ENCODE results near the gene KCTD7. TPM values are rescaled to one million over a fixed set of nuclear protein-coding genes. Genes with fewer than 3 reads are reported as not detected.
"Not testable (repeated sequence)": the region's sequence is repeated elsewhere in the genome, so short reads cannot be mapped to it uniquely, and the experiment has no call there.

Gene KCTD7
- total RNA-seq, 1 experiment from 2014 or later = 17.3 TPM

DNA sequence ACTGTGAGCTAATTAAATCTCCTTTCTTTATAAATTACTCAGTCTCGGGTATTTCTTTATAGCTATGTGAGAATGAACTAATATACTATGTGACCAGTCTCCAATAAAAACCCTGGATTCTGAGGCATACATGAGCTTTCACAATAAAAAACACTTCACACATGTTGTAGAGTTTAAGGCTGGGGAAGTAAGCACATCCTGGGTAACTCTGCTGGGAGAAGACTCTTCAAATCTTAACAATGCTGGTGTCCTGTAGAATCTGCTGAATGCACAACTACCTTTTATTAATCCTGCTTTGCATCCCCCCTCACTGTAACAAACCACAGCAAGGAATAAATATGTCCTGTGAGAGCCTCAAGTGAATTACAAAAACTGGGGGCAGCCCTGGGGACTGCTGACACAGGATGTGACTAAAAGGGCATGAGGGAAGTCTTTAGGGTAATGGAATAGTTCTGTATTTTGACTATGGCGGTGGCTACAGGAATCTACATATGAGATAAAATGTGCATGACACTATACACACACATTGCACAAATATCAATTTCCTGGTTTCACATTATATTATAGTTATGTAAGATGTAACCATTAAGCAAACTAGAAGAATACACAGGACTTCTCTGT is 45.1 kb upstream of the KCTD7 start:
- ChIA-PET POLR2A (no interaction called here), CTCF (interaction anchor here (0.6 kb wide), 1 partner anchor 45 kb away, joined by 3 read pairs; the partner anchor contains the start of gene KCTD7)
- H3K36me3 ChIP-seq (ENCODE audit: control insufficient read depth, insufficient read depth, low read length) = no peaks in the 10 kb centered on the region; the same call in 1 of the 2 replicates
- H3K27me3 ChIP-seq (replicated peaks; ENCODE audit: control insufficient read depth, insufficient read depth, low read length) = no peaks in the 10 kb centered on the region
- no peak overlapping the region for H3K4me3 Mint-ChIP-seq (ENCODE audit: unreplicated experiment)
- intact Hi-C loops (cut with micrococcal nuclease; ENCODE audit: unreplicated experiment) = no loop called here
- H3K9me3 ChIP-seq = no peaks in the 10 kb centered on the region
- no peak overlapping the region for H3K4me3 ChIP-seq (ENCODE audit: low read depth, low read length)
- H3K36me3 Mint-ChIP-seq (ENCODE audit: insufficient read depth, unreplicated experiment) = peaks cover 55% of the 10 kb centered on the region
- no peak for DNase-seq
- BruUV-seq (replicated peaks) = no TSS peak
- H3K27me3 Mint-ChIP-seq (ENCODE audit: insufficient read depth, unreplicated experiment) = no peaks in the 10 kb centered on the region
- peaks cover 6% of the 10 kb centered on the region for H3K4me1 Mint-ChIP-seq (ENCODE audit: low read depth, unreplicated experiment)
- no peak overlapping the region for H3K27ac Mint-ChIP-seq (ENCODE audit: unreplicated experiment)
- H3K4me1 ChIP-seq = peaks cover 5% of the 10 kb centered on the region; the same call in 1 of the 2 replicates
- TF ChIP-seq, protein P1, sequence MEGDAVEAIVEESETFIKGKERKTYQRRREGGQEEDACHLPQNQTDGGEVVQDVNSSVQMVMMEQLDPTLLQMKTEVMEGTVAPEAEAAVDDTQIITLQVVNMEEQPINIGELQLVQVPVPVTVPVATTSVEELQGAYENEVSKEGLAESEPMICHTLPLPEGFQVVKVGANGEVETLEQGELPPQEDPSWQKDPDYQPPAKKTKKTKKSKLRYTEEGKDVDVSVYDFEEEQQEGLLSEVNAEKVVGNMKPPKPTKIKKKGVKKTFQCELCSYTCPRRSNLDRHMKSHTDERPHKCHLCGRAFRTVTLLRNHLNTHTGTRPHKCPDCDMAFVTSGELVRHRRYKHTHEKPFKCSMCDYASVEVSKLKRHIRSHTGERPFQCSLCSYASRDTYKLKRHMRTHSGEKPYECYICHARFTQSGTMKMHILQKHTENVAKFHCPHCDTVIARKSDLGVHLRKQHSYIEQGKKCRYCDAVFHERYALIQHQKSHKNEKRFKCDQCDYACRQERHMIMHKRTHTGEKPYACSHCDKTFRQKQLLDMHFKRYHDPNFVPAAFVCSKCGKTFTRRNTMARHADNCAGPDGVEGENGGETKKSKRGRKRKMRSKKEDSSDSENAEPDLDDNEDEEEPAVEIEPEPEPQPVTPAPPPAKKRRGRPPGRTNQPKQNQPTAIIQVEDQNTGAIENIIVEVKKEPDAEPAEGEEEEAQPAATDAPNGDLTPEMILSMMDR (IDR thresholded peaks at IDR 0.05; ENCODE audit: insufficient read depth in 1 of 2, low read depth in 1 of 2, low read length in 1 of 2, severe bottlenecking in 1 of 2, unreplicated experiment in 1 of 2) = no peak
- no peaks in the 10 kb centered on the region for H3K9me3 Mint-ChIP-seq (ENCODE audit: unreplicated experiment)

DNA sequence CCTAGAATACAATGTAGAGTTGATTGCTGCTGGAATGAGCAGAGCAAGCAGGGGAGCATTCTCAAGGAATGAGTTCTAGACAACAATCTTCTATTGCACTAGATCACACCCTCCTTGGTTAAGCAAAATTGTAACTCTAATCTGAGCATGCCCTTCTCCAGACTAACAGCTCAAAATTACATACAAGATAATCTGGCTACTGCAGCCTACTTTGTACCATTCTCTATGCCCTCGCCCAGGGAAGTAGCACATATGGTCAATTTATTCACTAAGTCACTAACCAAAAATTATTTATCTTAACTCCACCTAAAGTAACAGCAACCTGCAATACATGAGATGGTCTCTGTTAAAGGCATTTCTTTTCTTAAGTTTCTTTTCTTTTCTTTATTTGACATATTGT is 42.5 kb upstream of the KCTD7 start:
- no peak overlapping the region for H3K4me3 ChIP-seq (ENCODE audit: low read depth, low read length)
- BruUV-seq (replicated peaks) = no TSS peak
- ChIA-PET POLR2A (no interaction called here), CTCF (no interaction called here)
- no peak for DNase-seq
- H3K4me3 Mint-ChIP-seq (ENCODE audit: unreplicated experiment) = no peak overlapping the region
- H3K27me3 ChIP-seq (replicated peaks; ENCODE audit: control insufficient read depth, insufficient read depth, low read length) = no peaks in the 10 kb centered on the region
- H3K36me3 ChIP-seq (ENCODE audit: control insufficient read depth, insufficient read depth, low read length) = no peaks in the 10 kb centered on the region; the same call in 1 of the 2 replicates
- no peaks in the 10 kb centered on the region for H3K27me3 Mint-ChIP-seq (ENCODE audit: insufficient read depth, unreplicated experiment)
- H3K4me1 ChIP-seq = peaks cover 5% of the 10 kb centered on the region; the same call in 1 of the 2 replicates
- H3K36me3 Mint-ChIP-seq (ENCODE audit: insufficient read depth, unreplicated experiment) = peaks cover 54% of the 10 kb centered on the region
- intact Hi-C loops (cut with micrococcal nuclease; ENCODE audit: unreplicated experiment) = no loop called here
- H3K4me1 Mint-ChIP-seq (ENCODE audit: low read depth, unreplicated experiment) = peaks cover 18% of the 10 kb centered on the region
- TF ChIP-seq, protein P1 (IDR thresholded peaks at IDR 0.05; ENCODE audit: insufficient read depth in 1 of 2, low read depth in 1 of 2, low read length in 1 of 2, severe bottlenecking in 1 of 2, unreplicated experiment in 1 of 2) = no peak
- no peak overlapping the region for H3K27ac Mint-ChIP-seq (ENCODE audit: unreplicated experiment)
- H3K9me3 ChIP-seq = no peaks in the 10 kb centered on the region
- no peaks in the 10 kb centered on the region for H3K9me3 Mint-ChIP-seq (ENCODE audit: unreplicated experiment)

DNA sequence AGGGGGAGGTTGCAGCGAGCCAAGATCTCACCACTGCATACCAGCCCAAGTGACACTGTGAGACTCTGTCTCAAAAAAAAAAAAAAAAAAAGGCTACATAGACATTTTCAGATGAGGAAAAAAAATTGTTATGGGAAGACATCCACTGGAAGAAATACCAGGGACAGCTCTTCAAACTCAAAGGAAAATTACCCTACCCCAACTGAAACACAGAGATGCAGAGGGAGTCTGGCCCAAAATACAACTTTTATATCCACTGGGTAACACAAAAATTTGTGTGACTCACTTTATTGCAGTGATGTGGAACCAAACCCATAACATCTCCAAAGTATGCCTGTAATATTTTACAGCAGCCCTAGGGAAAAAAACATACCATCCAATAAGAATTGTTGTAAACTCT is 40.5 kb upstream of the KCTD7 start:
- H3K27me3 Mint-ChIP-seq (ENCODE audit: insufficient read depth, unreplicated experiment); H3K9me3 Mint-ChIP-seq (ENCODE audit: unreplicated experiment); H3K4me3 Mint-ChIP-seq (ENCODE audit: unreplicated experiment); H3K27me3 ChIP-seq (replicated peaks; ENCODE audit: control insufficient read depth, insufficient read depth, low read length); CTCF ChIA-PET; BruUV-seq (replicated peaks); H3K9me3 ChIP-seq; H3K27ac Mint-ChIP-seq (ENCODE audit: unreplicated experiment); POLR2A ChIA-PET; H3K4me3 ChIP-seq (ENCODE audit: low read depth, low read length); intact Hi-C loops (cut with micrococcal nuclease; ENCODE audit: unreplicated experiment); DNase-seq; H3K36me3 ChIP-seq (ENCODE audit: control insufficient read depth, insufficient read depth, low read length): not testable (repeated sequence)
- H3K4me1 Mint-ChIP-seq (ENCODE audit: low read depth, unreplicated experiment) = peaks cover 22% of the 10 kb centered on the region
- H3K36me3 Mint-ChIP-seq (ENCODE audit: insufficient read depth, unreplicated experiment) = peaks cover 55% of the 10 kb centered on the region
- H3K4me1 ChIP-seq = peaks cover 12% of the 10 kb centered on the region; the same call in 1 of the 2 replicates

DNA sequence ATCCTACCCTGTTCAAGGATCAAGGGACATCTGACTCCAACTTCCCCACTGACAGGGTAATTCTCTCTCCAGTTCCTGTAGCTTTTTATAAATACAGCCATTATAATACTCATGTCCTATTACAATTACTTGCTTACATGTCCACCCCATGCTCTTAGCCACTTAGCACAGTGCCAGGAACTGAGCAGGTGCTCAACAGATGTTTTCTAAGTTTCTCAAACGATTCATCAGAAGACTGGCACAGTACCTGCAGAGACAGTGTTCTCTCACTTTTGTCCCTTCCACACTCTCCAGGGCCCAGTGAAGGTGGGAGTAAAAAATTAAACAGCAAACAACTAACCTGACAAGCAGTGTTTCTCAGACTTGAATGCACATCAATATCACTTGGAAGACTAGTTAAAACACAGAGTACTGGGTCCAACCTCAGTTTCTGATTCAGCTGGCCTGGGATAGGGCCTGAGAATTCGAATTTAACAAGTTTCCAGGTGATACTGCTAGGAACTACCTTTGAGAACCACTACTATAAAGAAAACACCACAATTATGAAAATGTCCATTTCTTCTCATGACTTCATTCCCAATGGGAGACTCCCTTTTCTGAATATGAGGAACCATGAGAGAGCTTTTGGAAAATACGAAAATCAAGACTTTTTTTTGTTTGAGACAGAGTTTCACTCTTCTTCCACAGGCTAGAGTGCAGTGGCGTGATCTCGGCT is 39.7 kb upstream of the KCTD7 start:
- H3K4me1 ChIP-seq = peaks cover 12% of the 10 kb centered on the region; the same call in 1 of the 2 replicates
- H3K9me3 Mint-ChIP-seq (ENCODE audit: unreplicated experiment); H3K27ac Mint-ChIP-seq (ENCODE audit: unreplicated experiment); DNase-seq; H3K27me3 ChIP-seq (replicated peaks; ENCODE audit: control insufficient read depth, insufficient read depth, low read length); H3K4me3 ChIP-seq (ENCODE audit: low read depth, low read length); H3K36me3 ChIP-seq (ENCODE audit: control insufficient read depth, insufficient read depth, low read length); H3K27me3 Mint-ChIP-seq (ENCODE audit: insufficient read depth, unreplicated experiment); H3K4me3 Mint-ChIP-seq (ENCODE audit: unreplicated experiment); H3K9me3 ChIP-seq; POLR2A ChIA-PET; intact Hi-C loops (cut with micrococcal nuclease; ENCODE audit: unreplicated experiment): not testable (repeated sequence)
- TSS peak; percentile 2 for BruUV-seq (replicated peaks)
- peaks cover 25% of the 10 kb centered on the region for H3K4me1 Mint-ChIP-seq (ENCODE audit: low read depth, unreplicated experiment)
- CTCF ChIA-PET = interaction anchor here (0.7 kb wide), 1 partner anchor 79 kb away, joined by 3 read pairs; no protein-coding TSS in a partner anchor
- H3K36me3 Mint-ChIP-seq (ENCODE audit: insufficient read depth, unreplicated experiment) = peaks cover 50% of the 10 kb centered on the region

DNA sequence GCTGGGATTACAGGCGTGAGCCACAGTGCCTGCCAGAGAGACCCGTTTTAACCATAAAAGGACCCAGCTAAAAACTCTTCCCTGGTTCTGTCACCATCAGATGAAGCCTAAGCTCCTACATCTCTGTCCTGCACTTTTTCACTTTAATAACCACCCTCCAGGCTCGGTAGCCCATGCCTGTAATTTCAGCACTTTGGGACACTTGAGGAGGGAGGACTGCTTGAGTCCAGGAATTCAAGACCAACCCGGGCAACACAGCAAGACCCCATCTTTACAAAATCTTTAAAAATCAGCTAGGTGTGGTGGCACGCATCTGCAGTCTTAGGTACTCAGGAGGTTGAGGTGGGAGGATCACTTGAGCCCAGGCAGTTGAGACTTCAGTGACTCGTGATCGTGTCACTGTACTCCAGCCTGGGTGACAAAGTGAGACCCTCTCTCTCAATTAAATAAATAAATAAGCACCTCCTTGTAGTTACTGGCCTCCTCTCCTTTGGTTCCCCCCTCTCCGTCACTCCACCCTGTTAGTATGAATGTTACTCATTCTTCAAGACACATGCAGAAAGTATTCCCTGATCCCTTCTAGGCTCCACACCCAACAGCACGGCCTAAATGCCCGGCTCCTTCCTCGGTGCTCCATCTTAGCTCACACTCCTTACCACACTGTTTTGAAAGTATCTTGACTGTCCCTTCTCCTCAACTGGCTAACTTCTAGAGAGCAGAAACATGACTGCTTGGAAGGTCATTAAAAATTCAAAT is 38.2 kb upstream of the KCTD7 start:
- BruUV-seq (replicated peaks) = TSS peak; percentile 38
- DNase-seq; CTCF ChIA-PET; H3K36me3 ChIP-seq (ENCODE audit: control insufficient read depth, insufficient read depth, low read length); H3K9me3 ChIP-seq; H3K27me3 ChIP-seq (replicated peaks; ENCODE audit: control insufficient read depth, insufficient read depth, low read length); H3K27me3 Mint-ChIP-seq (ENCODE audit: insufficient read depth, unreplicated experiment); POLR2A ChIA-PET: not testable (repeated sequence)
- H3K4me1 Mint-ChIP-seq (ENCODE audit: low read depth, unreplicated experiment) = peaks cover 25% of the 10 kb centered on the region
- peaks cover 11% of the 10 kb centered on the region; the same call in 1 of the 2 replicates for H3K4me1 ChIP-seq
- H3K9me3 Mint-ChIP-seq (ENCODE audit: unreplicated experiment) = peaks cover 21% of the 10 kb centered on the region
- H3K4me3 Mint-ChIP-seq (ENCODE audit: unreplicated experiment) = peak overlapping the region; percentile 97
- H3K36me3 Mint-ChIP-seq (ENCODE audit: insufficient read depth, unreplicated experiment) = peaks cover 43% of the 10 kb centered on the region
- H3K27ac Mint-ChIP-seq (ENCODE audit: unreplicated experiment) = peak overlapping the region; percentile 99
- intact Hi-C loops (cut with micrococcal nuclease; ENCODE audit: unreplicated experiment) = loop anchor here (10.0 kb wide), 1 partner anchor 404 kb away; the partner anchor contains the start of genes SBDS and TYW1
- peak overlapping the region; percentile 99 for H3K4me3 ChIP-seq (ENCODE audit: low read depth, low read length)

Data from Caco-2 (cell line).